Activated T-helper 2 cell treated with anti-CD3 and anti-CD28 coated beads, Interferon-gamma antibody, Interleukin-2, Interleukin-4, amounts not matched to agents 10 μg/mL and 5 μg/mL and 100 μg/mL, durations not matched to agents 14 hours and 24 hours and 36 hours (primary cell): Measurements from ENCODE around the gene PLEKHA7. TPM values are rescaled to one million over a fixed set of nuclear protein-coding genes. Genes with fewer than 3 reads are reported as not detected.

Experiments
- DNase-seq: peaks from one replicate; pipeline ENCODE4 v3.0.0; 2021; ENCODE audit warnings: low spot score
- H3K27ac Mint-ChIP-seq: one replicate; pipeline ENCODE4 v1.8.0; 2021; ENCODE audit warnings: mixed read lengths
- H3K27me3 Mint-ChIP-seq: one replicate; pipeline ENCODE4 v1.8.0; 2021; ENCODE audit warnings: low read depth, mixed read lengths
- H3K36me3 Mint-ChIP-seq: one replicate; pipeline ENCODE4 v1.8.0; 2021; ENCODE audit warnings: low read depth, mixed read lengths
- H3K4me1 Mint-ChIP-seq: one replicate; pipeline ENCODE4 v1.8.0; 2021; ENCODE audit warnings: low read depth, mixed read lengths
- H3K4me3 Mint-ChIP-seq: one replicate; pipeline ENCODE4 v1.8.0; 2021; ENCODE audit warnings: low read depth, mild to moderate bottlenecking, moderate library complexity, mixed read lengths
- H3K9me3 Mint-ChIP-seq: one replicate; pipeline ENCODE4 v1.8.0; 2021; ENCODE audit warnings: mixed read lengths
- intact Hi-C: fragments of 100-400 bp; cut with micrococcal nuclease; formaldehyde crosslinking; loops from one replicate; pipeline ENCODE4 v1.15.1; 2023
- total RNA-seq: library from RNA; stranded (reverse); gene quantifications from 2 replicates; pipeline ENCODE4 v1.2.3, GENCODE V29; 2022

Gene PLEKHA7
- total RNA-seq, 1 donor from 2014 or later, result 51.3 TPM

DNA sequence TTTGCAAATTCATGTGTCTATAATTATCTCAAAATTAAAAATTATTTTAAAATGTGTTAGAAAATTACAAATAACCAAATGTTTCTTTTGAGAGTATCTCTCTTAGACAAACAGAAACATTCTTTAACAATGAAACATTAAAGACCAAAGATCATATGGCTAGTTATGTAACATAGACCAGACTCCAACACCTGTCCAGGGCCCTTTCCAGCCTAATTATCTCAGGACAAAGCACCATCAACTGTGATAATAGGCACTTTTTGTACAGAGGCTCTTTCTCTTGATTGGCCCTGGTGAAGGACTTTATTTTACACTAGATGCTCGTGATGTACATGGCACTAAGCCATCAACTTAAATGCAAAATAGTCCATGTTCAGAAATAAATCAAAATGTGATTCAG lies 5.0 kb upstream of the PLEKHA7 start:
- Mint-ChIP-seq H3K27me3 (peaks cover 56% of the 10 kb centered on the region), H3K36me3 (no peaks in the 10 kb centered on the region), H3K27ac (no peak overlapping the region), H3K4me1 (peaks cover 6% of the 10 kb centered on the region), H3K9me3 (no peaks in the 10 kb centered on the region), H3K4me3 (no peak overlapping the region)
- intact Hi-C loops, result no loop called here
- DNase-seq, result no peak

DNA sequence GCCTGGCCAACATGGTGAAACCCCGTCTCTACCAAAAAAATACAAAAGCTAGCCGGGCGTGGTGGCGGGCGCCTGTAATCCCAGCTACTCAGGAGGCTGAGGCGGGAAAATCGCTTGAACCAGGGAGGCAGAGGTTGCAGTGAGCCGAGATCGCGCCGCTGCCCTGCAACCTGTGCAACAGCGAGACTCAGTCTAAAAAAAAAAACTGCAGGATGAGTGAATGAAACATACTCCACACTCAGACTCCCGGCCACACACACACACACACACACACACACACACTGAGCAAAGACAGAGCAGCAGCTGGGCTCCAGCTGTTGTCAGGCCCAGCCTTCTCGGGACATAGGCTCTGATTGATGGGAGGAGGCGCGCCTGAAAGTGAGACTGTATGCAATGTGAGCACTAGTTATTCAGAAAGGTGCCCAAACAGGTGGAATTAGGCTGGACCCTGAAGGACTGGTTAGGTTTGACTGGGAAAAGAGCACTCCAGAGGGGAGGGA lies 1.5 kb upstream of the PLEKHA7 start:
- H3K9me3 Mint-ChIP-seq, result no peaks in the 10 kb centered on the region
- no peak overlapping the region for H3K27ac Mint-ChIP-seq
- H3K27me3 Mint-ChIP-seq, result peaks cover 41% of the 10 kb centered on the region
- no peaks in the 10 kb centered on the region for H3K36me3 Mint-ChIP-seq
- DNase-seq, result no peak
- H3K4me3 Mint-ChIP-seq, result no peak overlapping the region
- intact Hi-C loops, result no loop called here
- peaks cover 6% of the 10 kb centered on the region for H3K4me1 Mint-ChIP-seq

- peak overlapping the region; percentile 86 for H3K4me3 Mint-ChIP-seq
- no peak for DNase-seq
- peak overlapping the region; percentile 69 for H3K27ac Mint-ChIP-seq
- H3K27me3 Mint-ChIP-seq, result peaks cover 41% of the 10 kb centered on the region
- H3K9me3 Mint-ChIP-seq, result no peaks in the 10 kb centered on the region
- H3K36me3 Mint-ChIP-seq, result no peaks in the 10 kb centered on the region
- peaks cover 6% of the 10 kb centered on the region for H3K4me1 Mint-ChIP-seq
- intact Hi-C loops, result no loop called here
These were observed 816 bp upstream of the PLEKHA7 start for GRCh38 chr11:17014833-17015626.

DNA sequence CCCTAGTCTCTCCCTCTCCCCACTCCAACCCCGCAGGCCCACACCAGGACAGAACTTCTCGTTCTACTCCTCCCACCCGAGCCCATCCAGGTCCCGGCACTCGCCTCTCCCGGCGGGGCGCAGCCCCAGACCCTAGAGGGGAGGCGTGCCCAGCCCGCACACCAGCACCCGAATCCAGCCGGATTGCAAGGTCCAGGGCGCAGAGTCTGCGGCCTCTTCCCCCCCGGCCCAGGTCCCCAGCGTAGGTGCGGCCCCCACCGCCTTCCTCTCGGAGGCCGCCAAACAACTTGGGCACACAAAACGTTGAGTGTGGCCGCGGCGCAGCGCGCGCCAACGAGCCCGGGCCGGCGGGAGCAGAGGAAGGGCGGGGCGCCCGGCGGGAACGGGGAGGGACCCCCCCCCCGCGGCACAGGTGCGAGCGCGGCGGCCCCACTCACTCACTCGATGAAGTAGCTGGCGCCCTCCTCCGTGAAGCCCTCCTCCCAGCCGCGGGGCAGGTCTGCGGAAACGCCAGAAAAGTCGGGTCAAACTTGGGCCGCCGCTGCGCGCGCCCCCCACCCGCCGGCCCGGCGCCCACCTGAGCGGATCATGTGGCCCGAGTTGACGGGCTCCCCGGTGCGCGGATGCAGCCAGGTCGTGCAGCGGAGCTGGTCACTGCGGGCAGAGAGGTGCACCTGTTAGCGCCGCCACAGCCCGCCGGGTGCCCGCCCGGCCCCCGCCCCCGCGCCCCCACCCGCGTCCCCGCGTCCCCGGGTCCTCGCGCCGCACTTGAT lies 480 bp downstream of the PLEKHA7 start:
- intact Hi-C loops, result no loop called here
- peaks cover 33% of the 10 kb centered on the region for H3K27me3 Mint-ChIP-seq

GRCh38 chr11:17012712-17013547 lies 1.3 kb downstream of the PLEKHA7 start:
- H3K27ac Mint-ChIP-seq, result no peak overlapping the region
- H3K4me1 Mint-ChIP-seq, result peaks cover 6% of the 10 kb centered on the region
- H3K36me3 Mint-ChIP-seq, result no peaks in the 10 kb centered on the region
- intact Hi-C loops, result no loop called here
- peaks cover 27% of the 10 kb centered on the region for H3K27me3 Mint-ChIP-seq
- no peak overlapping the region for H3K4me3 Mint-ChIP-seq
- H3K9me3 Mint-ChIP-seq, result no peaks in the 10 kb centered on the region
- DNase-seq, result no peak

More for the DNA sequence above, 480 bp downstream of the PLEKHA7 start:
- Mint-ChIP-seq H3K36me3 (no peaks in the 10 kb centered on the region), H3K4me1 (peaks cover 6% of the 10 kb centered on the region), H3K9me3 (no peaks in the 10 kb centered on the region), H3K27ac (no peak overlapping the region), H3K4me3 (no peak overlapping the region)
- DNase-seq, result no peak

GRCh38 chr11:17012179-17012578 lies 2.0 kb downstream of the PLEKHA7 start:
- intact Hi-C loops, result no loop called here
- H3K4me3 Mint-ChIP-seq, result no peak overlapping the region

GRCh38 chr11:17010851-17011420 lies 3.3 kb downstream of the PLEKHA7 start:
- no peaks in the 10 kb centered on the region for H3K9me3 Mint-ChIP-seq
- H3K36me3 Mint-ChIP-seq, result no peaks in the 10 kb centered on the region
- H3K4me3 Mint-ChIP-seq, result no peak overlapping the region
- H3K4me1 Mint-ChIP-seq, result peaks cover 6% of the 10 kb centered on the region
- H3K27ac Mint-ChIP-seq, result no peak overlapping the region
- intact Hi-C loops, result no loop called here
- DNase-seq, result no peak
- H3K27me3 Mint-ChIP-seq, result peaks cover 12% of the 10 kb centered on the region

More at GRCh38 chr11:17012179-17012578, 2.0 kb downstream of the PLEKHA7 start:
- Mint-ChIP-seq H3K36me3 (no peaks in the 10 kb centered on the region), H3K27me3 (peaks cover 24% of the 10 kb centered on the region), H3K27ac (no peak overlapping the region), H3K9me3 (no peaks in the 10 kb centered on the region), H3K4me1 (peaks cover 6% of the 10 kb centered on the region)
- DNase-seq, result no peak

DNA sequence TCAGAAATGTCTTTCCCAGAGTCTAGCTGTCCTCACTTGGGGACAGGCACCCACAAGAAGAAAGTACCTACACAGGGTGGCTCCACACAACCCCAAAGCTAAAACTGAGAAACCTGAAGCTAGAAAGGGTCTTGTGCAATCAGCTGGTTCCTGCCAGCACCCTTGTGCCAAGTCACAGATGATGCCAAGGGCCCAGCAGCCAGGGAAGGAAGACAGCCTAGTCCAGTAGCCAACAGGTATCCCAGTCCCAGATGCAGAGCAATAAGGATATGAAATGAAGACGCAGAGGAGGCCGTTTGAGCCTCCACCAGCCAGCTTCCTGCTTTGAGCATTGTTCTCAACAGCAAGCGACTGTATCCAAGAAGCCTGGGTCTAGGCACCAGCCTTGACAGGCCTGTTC lies 6.1 kb downstream of the PLEKHA7 start:
- no peaks in the 10 kb centered on the region for H3K9me3 Mint-ChIP-seq
- no peaks in the 10 kb centered on the region for H3K36me3 Mint-ChIP-seq
- no peaks in the 10 kb centered on the region for H3K27me3 Mint-ChIP-seq
- DNase-seq, result no peak
- H3K27ac Mint-ChIP-seq, result no peak overlapping the region
- intact Hi-C loops, result no loop called here
- no peaks in the 10 kb centered on the region for H3K4me1 Mint-ChIP-seq
- H3K4me3 Mint-ChIP-seq, result no peak overlapping the region

DNA sequence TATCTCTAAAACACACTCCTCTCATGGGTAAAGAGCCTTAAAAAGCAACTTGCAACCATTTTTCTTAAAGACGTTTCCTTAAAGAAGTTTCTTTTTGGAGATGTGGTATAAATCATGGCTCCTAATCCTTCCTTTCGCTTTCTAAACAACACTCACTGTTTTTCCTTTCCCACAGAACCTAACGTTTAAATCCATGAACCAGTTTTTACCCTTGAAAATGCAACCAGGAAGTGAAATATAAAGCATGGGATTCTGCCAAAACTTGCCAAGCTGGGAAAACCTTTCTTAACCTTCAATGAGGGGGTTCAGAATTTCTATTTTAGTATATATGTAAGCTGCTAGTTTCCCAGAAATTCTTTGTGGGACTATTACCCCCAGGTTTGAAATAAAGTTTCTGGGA lies 8.6 kb downstream of the PLEKHA7 start:
- Mint-ChIP-seq H3K27ac (no peak overlapping the region), H3K4me3 (no peak overlapping the region), H3K27me3 (no peaks in the 10 kb centered on the region), H3K9me3 (no peaks in the 10 kb centered on the region), H3K36me3 (no peaks in the 10 kb centered on the region), H3K4me1 (no peaks in the 10 kb centered on the region)
- no peak for DNase-seq
- intact Hi-C loops, result no loop called here

- no peak for DNase-seq
- intact Hi-C loops, result no loop called here
- H3K27me3 Mint-ChIP-seq, result no peaks in the 10 kb centered on the region
- no peak overlapping the region for H3K4me3 Mint-ChIP-seq
- H3K4me1 Mint-ChIP-seq, result no peaks in the 10 kb centered on the region
- no peak overlapping the region for H3K27ac Mint-ChIP-seq
- H3K9me3 Mint-ChIP-seq, result no peaks in the 10 kb centered on the region
- no peaks in the 10 kb centered on the region for H3K36me3 Mint-ChIP-seq
These were observed 9.6 kb downstream of the PLEKHA7 start for GRCh38 chr11:17004486-17005148.

- Mint-ChIP-seq H3K9me3 (no peaks in the 10 kb centered on the region), H3K36me3 (no peaks in the 10 kb centered on the region), H3K4me1 (no peaks in the 10 kb centered on the region), H3K27me3 (no peaks in the 10 kb centered on the region), H3K4me3 (no peak overlapping the region), H3K27ac (no peak overlapping the region)
- no peak for DNase-seq
- intact Hi-C loops, result no loop called here
These were observed 10.8 kb downstream of the PLEKHA7 start for GRCh38 chr11:17003426-17003825.

DNA sequence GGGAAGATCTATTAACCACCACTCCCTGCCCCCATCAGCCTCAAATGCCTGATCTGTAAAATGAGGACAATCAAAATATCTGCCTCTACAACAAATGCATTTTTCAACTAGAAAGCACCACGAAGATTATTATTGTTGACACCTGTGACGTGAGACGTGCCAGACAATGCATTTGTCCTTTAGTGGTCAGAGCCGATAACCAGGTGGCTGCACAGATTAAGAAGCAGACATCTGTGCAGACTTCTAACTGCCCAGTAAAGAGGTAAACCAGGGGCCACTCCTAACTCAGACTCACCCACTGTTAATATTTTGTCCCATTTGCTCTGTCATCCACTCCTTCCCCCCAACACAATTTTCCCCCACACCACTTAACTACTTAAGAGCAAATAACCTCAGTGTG lies 11.7 kb downstream of the PLEKHA7 start:
- Mint-ChIP-seq H3K9me3 (no peaks in the 10 kb centered on the region), H3K27me3 (no peaks in the 10 kb centered on the region), H3K4me1 (no peaks in the 10 kb centered on the region), H3K36me3 (no peaks in the 10 kb centered on the region), H3K4me3 (no peak overlapping the region), H3K27ac (no peak overlapping the region)
- no peak for DNase-seq
- intact Hi-C loops, result no loop called here
